AG09319 (cell line): ENCODE measurements around the gene ZNF652.
A peak's percentile ranks its signal among the peaks of the same experiment; 100 is the strongest.
"Not testable (repeated sequence)": the region's sequence is repeated elsewhere in the genome, so short reads cannot be mapped to it uniquely, and the experiment has no call there.

Experiments
- DNase-seq: peaks from one replicate; pipeline ENCODE4 v3.0.0-alpha.2; 2010; ENCODE audit warnings: low read depth; ENCODE audit errors: extremely low read depth
- CTCF ChIP-seq: IDR thresholded peaks from 2 replicates; pipeline ENCODE4 v1.5.1; 2011; ENCODE audit warnings: low read depth, mild to moderate bottlenecking, inconsistent platforms, low read length, moderate library complexity

ZNF652 gene

GRCh38 chr17:49290690-49291359 lies 71.2 kb downstream of the ZNF652 start:
- peak; percentile 68 for TF ChIP-seq CTCF
- DNase-seq: no peak

GRCh38 chr17:49288388-49288787 lies 73.7 kb downstream of the ZNF652 start:
- TF ChIP-seq CTCF: no peak
- DNase-seq: no peak

GRCh38 chr17:49287481-49287880 lies 74.6 kb downstream of the ZNF652 start:
- TF ChIP-seq CTCF: no peak
- no peak for DNase-seq

- not testable (repeated sequence) for DNase-seq
Observed at GRCh38 chr17:49286261-49286973, 75.6 kb downstream of the ZNF652 start.

GRCh38 chr17:49285716-49286115 lies 76.3 kb downstream of the ZNF652 start:
- DNase-seq: no peak
- TF ChIP-seq CTCF: no peak

- TF ChIP-seq CTCF: no peak
Observed at GRCh38 chr17:49280918-49281317, 81.1 kb downstream of the ZNF652 start.

GRCh38 chr17:49280061-49280460 lies 82.0 kb downstream of the ZNF652 start:
- DNase-seq: no peak
- no peak for TF ChIP-seq CTCF

More at GRCh38 chr17:49280918-49281317, 81.1 kb downstream of the ZNF652 start:
- no peak for DNase-seq

GRCh38 chr17:49279263-49280015 lies 82.6 kb downstream of the ZNF652 start:
- not testable (repeated sequence) for DNase-seq
